Smooth muscle cell (in vitro differentiated cells): ENCODE measurements around the gene PSMB10. TPM values are rescaled to one million over a fixed set of nuclear protein-coding genes. Genes with fewer than 3 reads are reported as not detected.
"Not testable (repeated sequence)": the region's sequence is repeated elsewhere in the genome, so short reads cannot be mapped to it uniquely, and the experiment has no call there.

Experiments used
- DNase-seq: peaks from one replicate; lab custom pipeline; 2025; ENCODE audit not compliant: unreplicated experiment; lab: John Stamatoyannopoulos, UW
- H2AFZ ChIP-seq: fragments of 200-600 bp; sonication (generic); 2 replicates; pipeline ENCODE4 v1.6.0; 2016; ENCODE audit warnings: antibody characterized with exemption, low read depth, mild to moderate bottlenecking
- H3F3A ChIP-seq: fragments of 200-600 bp; sonication (generic); 2 replicates; pipeline ENCODE4 v1.6.0; 2017; ENCODE audit warnings: antibody characterized with exemption, low read depth
- H3K27ac ChIP-seq: fragments of 200-600 bp; sonication (generic); 2 replicates; pipeline ENCODE4 v1.5.1; 2016; ENCODE audit warnings: low read depth, mild to moderate bottlenecking
- H3K27me3 ChIP-seq: fragments of 200-600 bp; sonication (generic); 2 replicates; pipeline ENCODE4 v1.6.1; 2016; ENCODE audit warnings: low read depth, mild to moderate bottlenecking
- H3K36me3 ChIP-seq: fragments of 200-600 bp; sonication (generic); 2 replicates; pipeline ENCODE4 v1.5.1; 2016; ENCODE audit warnings: low read depth
- H3K4me1 ChIP-seq: fragments of 200-600 bp; sonication (generic); 2 replicates; pipeline ENCODE4 v1.5.1; 2016; ENCODE audit warnings: low read depth
- H3K4me2 ChIP-seq: fragments of 200-600 bp; sonication (generic); 2 replicates; pipeline ENCODE4 v1.6.0; 2016; ENCODE audit warnings: mild to moderate bottlenecking
- H3K4me3 ChIP-seq: fragments of 200-600 bp; sonication (generic); 2 replicates; pipeline ENCODE4 v1.5.1; 2016; ENCODE audit warnings: mild to moderate bottlenecking
- H3K79me2 ChIP-seq: fragments of 200-600 bp; sonication (generic); 2 replicates; pipeline ENCODE4 v1.6.0; 2016; ENCODE audit warnings: low read depth, mild to moderate bottlenecking
- H3K9ac ChIP-seq: fragments of 200-600 bp; sonication (generic); 2 replicates; pipeline ENCODE4 v1.6.0; 2016; ENCODE audit warnings: low read depth
- H3K9me3 ChIP-seq: fragments of 200-600 bp; sonication (generic); replicated peaks from 2 replicates; pipeline ENCODE4 v1.5.1; 2016; ENCODE audit warnings: low read depth
- H4K20me1 ChIP-seq: fragments of 200-600 bp; sonication (generic); 2 replicates; pipeline ENCODE4 v1.6.0; 2016; ENCODE audit warnings: low read depth
- CTCF ChIP-seq: fragments of 200-600 bp; sonication (generic); IDR thresholded peaks from 2 replicates; pipeline ENCODE4 v1.5.1; 2017; ENCODE audit warnings: borderline replicate concordance, mild to moderate bottlenecking, antibody characterized with exemption; ENCODE audit not compliant: insufficient read depth, poor library complexity, severe bottlenecking
- WGBS: methylation state at CpG from one replicate; pipeline ENCODE4 v1.1.7; 2016; ENCODE audit warnings: low lambda C conversion rate; 5-methylcytosine and 5-hydroxymethylcytosine counted together
- polyA plus RNA-seq: library from polyadenylated mRNA; unstranded; fragments of >200 nt; fragmentation: Nextera tagmentation; extraction: Ambion mirVana; gene quantifications from 2 replicates; pipeline ENCODE4 v1.2.1, GENCODE V29; 2016
- total RNA-seq: library from RNA; depleted of rRNA; stranded (reverse); fragments of >200 nt; gene quantifications from 2 replicates; pipeline ENCODE4 v1.2.3, GENCODE V29; 2014

The PSMB10 gene
- total and polyA plus RNA-seq, 2 experiments from 2014 or later = 17.3 to 38.4 TPM

- Histone ChIP-seq H3K27ac (no peak overlapping the region), H3K4me1 (peaks cover 4% of the 10 kb centered on the region), H4K20me1 (peaks cover 77% of the 10 kb centered on the region), H3K27me3 (no peaks in the 10 kb centered on the region), H2AFZ (no peak overlapping the region), H3K79me2 (no peaks in the 10 kb centered on the region), H3K9ac (no peak overlapping the region), H3K9me3 (no peaks in the 10 kb centered on the region), H3K36me3 (no peaks in the 10 kb centered on the region), H3K4me3 (no peak overlapping the region), H3F3A (peaks cover 20% of the 10 kb centered on the region), H3K4me2 (no peak overlapping the region)
- TF ChIP-seq CTCF = no peak
- WGBS = 93% methylated on average over 9 of the region's 9 CpGs
- no peak for DNase-seq
These were observed 5.0 kb upstream of the PSMB10 start for GRCh38 chr16:67941469-67942199.

DNA sequence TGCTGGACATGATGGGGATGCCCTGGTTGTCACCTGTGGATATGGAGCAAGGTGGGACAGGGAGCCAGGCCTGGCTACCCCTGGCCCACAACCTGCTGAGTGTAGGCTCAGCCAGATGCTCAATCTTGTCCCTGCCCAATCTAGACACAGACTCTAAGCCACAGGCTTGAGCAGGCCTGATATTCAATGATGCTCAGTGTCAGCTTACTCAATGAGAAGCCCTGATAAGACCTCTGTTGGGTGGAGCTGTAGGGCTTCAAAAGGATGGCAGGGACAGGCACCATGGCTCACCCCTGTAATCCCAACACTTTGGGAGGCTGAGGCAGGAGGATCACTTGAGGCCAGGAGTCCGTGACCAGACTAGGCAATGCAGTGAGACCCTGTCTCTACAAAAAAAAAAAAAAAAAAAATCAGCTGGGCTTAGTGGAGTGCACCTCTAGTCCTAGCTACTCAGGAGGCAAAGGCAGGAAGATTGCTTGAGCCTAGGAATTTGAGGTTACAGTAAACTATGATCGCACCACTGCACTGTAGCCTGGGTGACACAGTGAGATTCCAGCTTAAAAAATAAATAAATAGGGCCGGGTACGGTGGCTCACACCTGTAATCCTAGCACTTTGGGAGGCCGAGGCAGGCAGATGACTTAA lies 3.9 kb upstream of the PSMB10 start:
- H3K9me3 ChIP-seq = no peaks in the 10 kb centered on the region
- no peak overlapping the region for H3K9ac ChIP-seq
- H3K4me3 ChIP-seq = no peak overlapping the region
- H3K4me2 ChIP-seq = no peak overlapping the region
- H3F3A ChIP-seq = peaks cover 14% of the 10 kb centered on the region
- no peak for TF ChIP-seq CTCF
- no peaks in the 10 kb centered on the region for H3K36me3 ChIP-seq
- no peaks in the 10 kb centered on the region for H3K27me3 ChIP-seq
- peaks cover 4% of the 10 kb centered on the region for H3K4me1 ChIP-seq
- H4K20me1 ChIP-seq = peaks cover 67% of the 10 kb centered on the region
- no peak overlapping the region for H3K27ac ChIP-seq
- no peak overlapping the region for H2AFZ ChIP-seq
- no peaks in the 10 kb centered on the region for H3K79me2 ChIP-seq
- no peak for DNase-seq
- 100% methylated on average over 5 of the region's 5 CpGs for WGBS

- no peaks in the 10 kb centered on the region for H3K9me3 ChIP-seq
- H3F3A ChIP-seq = peaks cover 14% of the 10 kb centered on the region
- no peaks in the 10 kb centered on the region for H3K36me3 ChIP-seq
- no peak overlapping the region for H3K9ac ChIP-seq
- DNase-seq = no peak
- no peak overlapping the region for H2AFZ ChIP-seq
- H3K4me2 ChIP-seq = no peak overlapping the region
- H4K20me1 ChIP-seq = peaks cover 59% of the 10 kb centered on the region
- no peaks in the 10 kb centered on the region for H3K27me3 ChIP-seq
- H3K4me1 ChIP-seq = peaks cover 11% of the 10 kb centered on the region
- 95% methylated on average over 28 of the region's 33 CpGs for WGBS
- no peak overlapping the region for H3K27ac ChIP-seq
- no peaks in the 10 kb centered on the region for H3K79me2 ChIP-seq
- no peak overlapping the region for H3K4me3 ChIP-seq
- no peak for TF ChIP-seq CTCF
These were observed 3.1 kb upstream of the PSMB10 start for GRCh38 chr16:67939507-67940445.

DNA sequence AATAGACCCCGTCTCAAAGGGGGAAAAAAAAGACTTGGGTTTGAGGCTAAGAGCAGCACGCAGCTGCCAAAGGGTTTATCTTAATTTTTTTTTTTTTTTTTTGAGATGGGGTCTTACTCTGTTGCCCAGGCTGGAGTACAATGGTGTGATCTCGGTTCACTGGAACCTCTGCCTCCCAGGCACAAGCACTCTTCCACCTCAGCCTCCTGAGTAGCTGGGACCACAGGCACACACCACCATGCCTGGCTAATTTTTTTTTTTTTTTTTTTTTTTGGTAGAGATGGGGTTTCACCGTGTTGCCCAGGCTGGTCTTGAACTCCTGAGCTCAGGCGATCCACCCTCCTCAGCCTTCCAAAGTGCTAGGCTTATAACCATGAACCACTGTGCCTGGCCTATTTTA lies 1.1 kb upstream of the PSMB10 start:
- H2AFZ ChIP-seq, H3K27me3 ChIP-seq, H3K9ac ChIP-seq, H3K4me3 ChIP-seq, H3K79me2 ChIP-seq, DNase-seq, H3F3A ChIP-seq, H3K9me3 ChIP-seq, H3K4me2 ChIP-seq, H3K36me3 ChIP-seq, H3K27ac ChIP-seq: not testable (repeated sequence)
- Histone ChIP-seq H3K4me1 (peaks cover 12% of the 10 kb centered on the region), H4K20me1 (peaks cover 38% of the 10 kb centered on the region)
- 96% methylated on average over 5 of the region's 5 CpGs for WGBS
